ES-I3 (cell line): Measurements from ENCODE around the gene SEC61G.

Experiments used
- H3K36me3 ChIP-seq: 2 replicates; pipeline ENCODE4 v1.6.1; 2013; ENCODE audit warnings: mild to moderate bottlenecking, low read length, control low read depth, moderate library complexity; ENCODE audit not compliant: insufficient read depth
- H3K4me1 ChIP-seq: 2 replicates; pipeline ENCODE4 v1.6.1; 2013; ENCODE audit warnings: mild to moderate bottlenecking, control low read depth, low read length; ENCODE audit not compliant: insufficient read depth
- H3K9ac ChIP-seq: 2 replicates; pipeline ENCODE4 v1.6.1; 2013; ENCODE audit warnings: low read depth, mild to moderate bottlenecking, low read length, moderate library complexity
- H3K9me3 ChIP-seq: 2 replicates; pipeline ENCODE4 v1.6.1; 2013; ENCODE audit warnings: mild to moderate bottlenecking, low read length, moderate library complexity; ENCODE audit not compliant: control insufficient read depth, insufficient read depth

The SEC61G gene

GRCh38 chr7:54778696-54779540 is 19.9 kb upstream of the SEC61G start:
- H3K36me3 ChIP-seq: no peaks in the 10 kb centered on the region
- H3K9me3 ChIP-seq: 0 out of 2 replicates have a peak, but pooled peaks cover 4% of the 10 kb centered on the region
- no peak overlapping the region for H3K9ac ChIP-seq
- H3K4me1 ChIP-seq: peaks cover 18% of the 10 kb centered on the region

GRCh38 chr7:54778166-54778565 is 19.2 kb upstream of the SEC61G start:
- H3K9me3 ChIP-seq: 0 out of 2 replicates have a peak, but pooled peaks cover 4% of the 10 kb centered on the region
- no peak overlapping the region for H3K9ac ChIP-seq
- H3K4me1 ChIP-seq: peaks cover 18% of the 10 kb centered on the region
- no peaks in the 10 kb centered on the region for H3K36me3 ChIP-seq

GRCh38 chr7:54774785-54775740 is 16.1 kb upstream of the SEC61G start:
- no peak overlapping the region for H3K9ac ChIP-seq
- no peaks in the 10 kb centered on the region for H3K4me1 ChIP-seq
- no peaks in the 10 kb centered on the region for H3K36me3 ChIP-seq
- H3K9me3 ChIP-seq: 0 out of 2 replicates have a peak, but pooled peaks cover 4% of the 10 kb centered on the region

GRCh38 chr7:54773472-54774399 is 14.7 kb upstream of the SEC61G start:
- H3K36me3 ChIP-seq: no peaks in the 10 kb centered on the region
- H3K9ac ChIP-seq: no peak overlapping the region; the same call in 1 of the 2 replicates
- no peaks in the 10 kb centered on the region for H3K4me1 ChIP-seq
- H3K9me3 ChIP-seq: 0 out of 2 replicates have a peak, but pooled peaks cover 4% of the 10 kb centered on the region

GRCh38 chr7:54769203-54769602 is 10.2 kb upstream of the SEC61G start:
- no peak overlapping the region for H3K9ac ChIP-seq
- H3K36me3 ChIP-seq: no peaks in the 10 kb centered on the region
- no peaks in the 10 kb centered on the region; the same call in 1 of the 2 replicates for H3K9me3 ChIP-seq
- no peaks in the 10 kb centered on the region for H3K4me1 ChIP-seq

GRCh38 chr7:54764861-54765260 is 5.8 kb upstream of the SEC61G start:
- H3K4me1 ChIP-seq: no peaks in the 10 kb centered on the region
- H3K9ac ChIP-seq: no peak overlapping the region
- H3K36me3 ChIP-seq: no peaks in the 10 kb centered on the region
- H3K9me3 ChIP-seq: no peaks in the 10 kb centered on the region; the same call in 1 of the 2 replicates

- H3K4me1 ChIP-seq: no peaks in the 10 kb centered on the region
- H3K36me3 ChIP-seq: peaks cover 10% of the 10 kb centered on the region; the same call in 1 of the 2 replicates
- no peaks in the 10 kb centered on the region for H3K9me3 ChIP-seq
- H3K9ac ChIP-seq: peak overlapping the region; percentile 93
These were observed 1.3 kb downstream of the SEC61G start for GRCh38 chr7:54757711-54758110.

- Histone ChIP-seq H3K9me3 (no peaks in the 10 kb centered on the region), H3K9ac (no peak overlapping the region), H3K36me3 (peaks cover 19% of the 10 kb centered on the region), H3K4me1 (no peaks in the 10 kb centered on the region)
These were observed 9.8 kb downstream of the SEC61G start for GRCh38 chr7:54749200-54749599.

DNA sequence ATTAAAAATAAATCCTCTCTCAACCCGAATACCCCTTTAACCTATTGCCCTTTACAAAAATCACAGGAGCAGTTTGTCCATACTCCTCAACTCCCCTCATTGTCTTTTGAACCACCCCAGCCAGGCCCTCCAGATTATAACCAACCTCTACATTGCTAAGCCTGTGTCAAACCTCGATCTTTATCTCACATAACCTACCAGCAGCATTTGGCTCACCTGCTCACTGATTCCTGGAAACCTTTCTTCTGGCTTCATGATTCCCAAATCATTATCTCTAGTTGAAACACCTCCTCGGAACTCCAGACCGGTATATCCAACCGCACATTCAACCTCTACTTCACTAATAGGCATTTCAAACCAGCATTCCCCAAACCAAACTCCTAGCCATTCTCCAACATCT is 11.8 kb downstream of the SEC61G start:
- no peak overlapping the region for H3K9ac ChIP-seq
- H3K4me1 ChIP-seq: no peaks in the 10 kb centered on the region
- H3K9me3 ChIP-seq: no peaks in the 10 kb centered on the region
- peaks cover 14% of the 10 kb centered on the region for H3K36me3 ChIP-seq

GRCh38 chr7:54743580-54743979 is 15.4 kb downstream of the SEC61G start:
- Histone ChIP-seq H3K36me3 (peaks cover 3% of the 10 kb centered on the region; the same call in 1 of the 2 replicates), H3K9me3 (no peaks in the 10 kb centered on the region), H3K9ac (no peak overlapping the region), H3K4me1 (no peaks in the 10 kb centered on the region)

DNA sequence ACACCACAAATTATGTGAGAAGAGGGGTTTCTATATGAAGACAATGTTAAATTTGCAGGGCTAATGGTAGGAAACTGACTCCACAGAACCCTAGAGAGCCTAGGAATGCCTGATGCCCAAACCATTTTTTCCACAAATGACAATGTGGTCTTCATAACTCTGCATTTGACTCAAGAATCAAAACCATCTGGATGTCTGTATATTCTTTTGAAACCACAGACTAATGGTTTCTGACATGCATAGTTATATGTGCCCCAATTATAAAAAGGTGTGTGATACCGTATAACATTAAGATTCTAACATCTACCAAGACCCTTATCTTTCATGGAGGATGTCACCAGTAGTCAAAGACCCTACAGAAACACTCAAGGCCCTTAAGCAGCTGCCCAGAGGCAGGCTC is 20.3 kb downstream of the SEC61G start:
- Histone ChIP-seq H3K9me3 (no peaks in the 10 kb centered on the region; the same call in 1 of the 2 replicates), H3K9ac (no peak overlapping the region), H3K36me3 (no peaks in the 10 kb centered on the region), H3K4me1 (no peaks in the 10 kb centered on the region)

GRCh38 chr7:54729107-54729506 is 29.9 kb downstream of the SEC61G start:
- Histone ChIP-seq H3K9ac (no peak overlapping the region), H3K4me1 (peaks cover 9% of the 10 kb centered on the region), H3K36me3 (no peaks in the 10 kb centered on the region), H3K9me3 (no peaks in the 10 kb centered on the region; the same call in 1 of the 2 replicates)

DNA sequence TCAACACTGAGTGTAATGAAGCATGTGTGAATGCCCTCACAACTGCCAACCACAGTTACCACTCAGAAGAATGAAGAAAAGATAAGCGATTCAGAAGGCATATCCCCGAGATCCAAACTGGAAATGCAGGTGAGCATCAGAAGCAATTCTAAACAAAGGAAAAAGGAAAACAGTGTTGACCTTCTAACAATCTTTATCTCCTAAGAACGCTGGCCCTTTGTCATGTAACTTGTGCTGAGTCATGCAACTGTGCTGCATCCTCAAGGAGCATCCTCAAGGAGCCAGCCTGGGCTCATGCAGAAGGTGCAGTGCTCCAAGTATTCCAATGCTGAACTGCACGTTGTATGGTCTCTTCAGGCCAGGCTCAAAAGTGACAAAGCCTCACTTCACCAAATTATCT is 30.6 kb downstream of the SEC61G start:
- no peak overlapping the region for H3K9ac ChIP-seq
- no peaks in the 10 kb centered on the region for H3K36me3 ChIP-seq
- no peaks in the 10 kb centered on the region for H3K9me3 ChIP-seq
- H3K4me1 ChIP-seq: peaks cover 9% of the 10 kb centered on the region
